CD14-positive monocyte (primary cell): ENCODE measurements around the gene GPR52. TPM values are rescaled to one million over a fixed set of nuclear protein-coding genes. Genes with fewer than 3 reads are reported as not detected.

ENCODE experiments used
- DNase-seq, 3 donors: peaks; one replicate each; pipeline ENCODE4 v3.0.0-alpha.2; 2011 to 2022
- H2AFZ ChIP-seq: 2 replicates; pipeline ENCODE4 v1.6.0; 2012; ENCODE audit warnings: mild to moderate bottlenecking, low read depth, low read length, inconsistent platforms; ENCODE audit not compliant: insufficient read depth, poor library complexity, severe bottlenecking
- H3K27ac ChIP-seq, 2 donors: 1 replicate in 1 of 2; 2 replicates in 1 of 2; pipeline ENCODE4 v1.5.1; 2012 to 2013; ENCODE audit warnings: low read length in 2 of 2, control low read depth in 1 of 2, inconsistent platforms in 1 of 2, low read depth in 1 of 2, mild to moderate bottlenecking in 1 of 2
- H3K27me3 ChIP-seq, 2 donors: one replicate each; pipeline versions ENCODE4 v1.6.0 to v1.6.1; 2011 to 2013; ENCODE audit warnings: low read length in 2 of 2; ENCODE audit not compliant: control insufficient read depth in 2 of 2, insufficient read depth in 2 of 2
- H3K36me3 ChIP-seq, 2 donors: replicated peaks in 1 of 2; 1 replicate in 1 of 2; 2 replicates in 1 of 2; pipeline versions ENCODE4 v1.5.1 to v1.6.1; 2012 to 2013; ENCODE audit warnings: low read length in 2 of 2, control low read depth in 1 of 2, inconsistent platforms in 1 of 2, mild to moderate bottlenecking in 1 of 2; ENCODE audit not compliant: insufficient read depth in 2 of 2, control insufficient read depth in 1 of 2
- H3K4me1 ChIP-seq, 2 donors: 1 replicate in 1 of 2; 2 replicates in 1 of 2; pipeline versions ENCODE4 v1.5.1 to v1.6.1; 2012 to 2013; ENCODE audit warnings: low read length in 2 of 2, control low read depth in 1 of 2, inconsistent platforms in 1 of 2, mild to moderate bottlenecking in 1 of 2, moderate library complexity in 1 of 2; ENCODE audit not compliant: insufficient read depth in 2 of 2, control insufficient read depth in 1 of 2
- H3K4me2 ChIP-seq: replicated peaks from 2 replicates; pipeline ENCODE3; 2012; ENCODE audit warnings: low read length, moderate library complexity, mild to moderate bottlenecking; ENCODE audit not compliant: poor library complexity, severe bottlenecking; ENCODE audit errors: extremely low read depth
- H3K4me3 ChIP-seq, 3 experiments: fragments of 200-600 bp in 1 of 3; sonication (generic) in 1 of 3; replicated peaks in 1 of 3; 1 replicate in 2 of 3; 2 replicates in 1 of 3; pipeline ENCODE4 v1.5.1; 2011 to 2013; ENCODE audit warnings: low read length in 3 of 3, mild to moderate bottlenecking in 3 of 3, control low read depth in 2 of 3, low read depth in 2 of 3, inconsistent platforms in 1 of 3, moderate library complexity in 1 of 3
- H3K79me2 ChIP-seq: 2 replicates; pipeline ENCODE4 v1.6.0; 2012; ENCODE audit warnings: mild to moderate bottlenecking, control low read depth, inconsistent platforms, low read length, moderate library complexity; ENCODE audit not compliant: insufficient read depth
- H3K9ac ChIP-seq: 2 replicates; pipeline ENCODE4 v1.6.0; 2017; ENCODE audit warnings: low read length, mild to moderate bottlenecking; ENCODE audit not compliant: insufficient read depth, poor library complexity, severe bottlenecking
- H3K9me3 ChIP-seq, 2 donors: replicated peaks in 1 of 2; 1 replicate in 1 of 2; 2 replicates in 1 of 2; pipeline versions ENCODE4 v1.5.1 to v1.6.1; 2012 to 2013; ENCODE audit warnings: low read length in 2 of 2, control low read depth in 1 of 2; ENCODE audit not compliant: control insufficient read depth in 1 of 2, insufficient read depth in 1 of 2
- H4K20me1 ChIP-seq: 2 replicates; pipeline ENCODE4 v1.6.0; 2012; ENCODE audit warnings: mild to moderate bottlenecking, low read length, control low read depth, moderate library complexity; ENCODE audit not compliant: insufficient read depth
- H3K27ac Mint-ChIP-seq, 7 donors: one replicate each; pipeline ENCODE4 v1.8.0; 2020; ENCODE audit warnings: mild to moderate bottlenecking in 7 of 7, mixed read lengths in 7 of 7, moderate library complexity in 6 of 7, inconsistent platforms in 2 of 7
- H3K27me3 Mint-ChIP-seq, 3 donors: one replicate each; pipeline ENCODE4 v1.8.0; 2021 to 2022; ENCODE audit warnings: low read depth in 3 of 3, mild to moderate bottlenecking in 3 of 3, mixed read lengths in 3 of 3, moderate library complexity in 3 of 3, inconsistent platforms in 1 of 3
- H3K36me3 Mint-ChIP-seq, 2 donors: one replicate each; pipeline ENCODE4 v1.8.0; 2020; ENCODE audit warnings: mixed read lengths in 2 of 2, inconsistent platforms in 1 of 2, mild to moderate bottlenecking in 1 of 2
- H3K4me1 Mint-ChIP-seq: one replicate; pipeline ENCODE4 v1.8.0; 2020; ENCODE audit warnings: mild to moderate bottlenecking, mixed read lengths
- H3K4me3 Mint-ChIP-seq, 2 donors: one replicate each; pipeline ENCODE4 v1.8.0; 2020; ENCODE audit warnings: mild to moderate bottlenecking in 2 of 2, mixed read lengths in 2 of 2, moderate library complexity in 1 of 2
- H3K9me3 Mint-ChIP-seq, 7 donors: one replicate each; pipeline ENCODE4 v1.8.0; 2020 to 2022; ENCODE audit warnings: mixed read lengths in 7 of 7, mild to moderate bottlenecking in 6 of 7, moderate library complexity in 6 of 7, inconsistent platforms in 2 of 7
- CTCF ChIP-seq: fragments of 200-600 bp; IDR thresholded peaks from one replicate; pipeline ENCODE4 v1.8.0; 2022; ENCODE audit warnings: antibody characterized with exemption, mild to moderate bottlenecking
- WGBS: methylation state at CpG from one replicate; pipeline ENCODE4 v1.1.5; 2013; ENCODE audit warnings: missing lambda C conversion rate; ENCODE audit not compliant: insufficient coverage; 5-methylcytosine and 5-hydroxymethylcytosine counted together
- intact Hi-C, 2 donors: fragments of 100-400 bp; cut with micrococcal nuclease; formaldehyde crosslinking; loops; one replicate each; pipeline versions ENCODE4 v1.15.0 to v1.15.1; 2023
- polyA plus RNA-seq, 3 donors: library from polyadenylated mRNA; depleted of rRNA in 1 of 3; unstranded in 2 of 3; stranded (reverse) in 1 of 3; fragments of 300-500 nt in 2 of 3; fragments of >200 nt in 1 of 3; fragmentation: Illumina TruSeq in 2 of 3; gene quantifications; 1 replicate in 2 of 3; 2 replicates in 1 of 3; pipeline ENCODE4 v1.2.3, GENCODE V29; 2012 to 2021

The GPR52 gene
- polyA plus RNA-seq, 3 donors = 0.21 TPM; not detected in 2

- DNase-seq = no peak
- H3K36me3 ChIP-seq = no peaks in the 10 kb centered on the region
- no peak overlapping the region for H3K4me3 ChIP-seq
- no CpG with 5 or more reads among the region's 1 CpG for WGBS
- no peak overlapping the region for H3K27ac Mint-ChIP-seq
- H3K27me3 ChIP-seq = no peaks in the 10 kb centered on the region
- H3K9me3 ChIP-seq = no peaks in the 10 kb centered on the region
- intact Hi-C loops = no loop called here
- no peaks in the 10 kb centered on the region for H3K36me3 Mint-ChIP-seq
- no peak overlapping the region for H3K9ac ChIP-seq
- H3K79me2 ChIP-seq = no peaks in the 10 kb centered on the region
- no peak overlapping the region for H2AFZ ChIP-seq
- H3K4me3 Mint-ChIP-seq = no peak overlapping the region
- H3K9me3 Mint-ChIP-seq = no peaks in the 10 kb centered on the region
- no peak overlapping the region for H3K4me2 ChIP-seq
- no peak overlapping the region for H3K27ac ChIP-seq
- TF ChIP-seq CTCF = no peak
- no peaks in the 10 kb centered on the region for H3K27me3 Mint-ChIP-seq
- no peaks in the 10 kb centered on the region for H3K4me1 ChIP-seq
- no peaks in the 10 kb centered on the region for H4K20me1 ChIP-seq
- no peaks in the 10 kb centered on the region for H3K4me1 Mint-ChIP-seq
These were observed 31.5 kb downstream of the GPR52 start for GRCh38 chr1:174479281-174479680.

GRCh38 chr1:174480324-174480723, 32.6 kb downstream of the GPR52 start:
- no peaks in the 10 kb centered on the region for H4K20me1 ChIP-seq
- Mint-ChIP-seq H3K4me3 (no peak overlapping the region), H3K27ac (no peak overlapping the region), H3K4me1 (no peaks in the 10 kb centered on the region), H3K9me3 (peaks cover 0 to 3% (median 0%) of the 10 kb centered on the region in 7 donors), H3K36me3 (no peaks in the 10 kb centered on the region), H3K27me3 (no peaks in the 10 kb centered on the region)
- H3K36me3 ChIP-seq = no peaks in the 10 kb centered on the region
- no peak overlapping the region for H3K9ac ChIP-seq
- no peak overlapping the region for H3K27ac ChIP-seq
- no peaks in the 10 kb centered on the region for H3K79me2 ChIP-seq
- no peak overlapping the region for H3K4me2 ChIP-seq
- no peaks in the 10 kb centered on the region for H3K9me3 ChIP-seq
- H3K4me3 ChIP-seq = no peak overlapping the region
- intact Hi-C loops = no loop called here
- H3K27me3 ChIP-seq = no peaks in the 10 kb centered on the region
- TF ChIP-seq CTCF = no peak
- no peak for DNase-seq
- WGBS = no CpG with 5 or more reads among the region's 1 CpG
- no peaks in the 10 kb centered on the region for H3K4me1 ChIP-seq
- H2AFZ ChIP-seq = no peak overlapping the region
